ENCODE results near the gene TMPRSS11E.

GRCh38 chr4:68447201-68447600, at the start of gene TMPRSS11E:
- no peak for TF ChIP-seq CTCF (IDR thresholded peaks at IDR 0.05; ENCODE audit: low read depth, low read length)
- TF ChIP-seq EZH2phosphoT487 (IDR thresholded peaks at IDR 0.05; ENCODE audit: low read depth): no peak
